ENCODE results near the gene UPK1B.

GRCh38 chr3:119160361-119160760, 13.0 kb upstream of the UPK1B start:
- TF ChIP-seq GTF2F1 (IDR thresholded peaks at IDR 0.05; ENCODE audit: low read depth, low read length) (no peak), ZNF639 (CRISPR knock-in tag; conservative IDR thresholded peaks at IDR 0.05 in 1 of 2, IDR thresholded peaks at IDR 0.05 in 1 of 2) (no peak), FOXP4 (CRISPR knock-in tag; IDR thresholded peaks at IDR 0.05; ENCODE audit: borderline replicate concordance) (no peak), RAD51 (IDR thresholded peaks at IDR 0.05; ENCODE audit: borderline replicate concordance, low read depth) (no peak), HMBOX1 (IDR thresholded peaks at IDR 0.05) (no peak), CUX1 (CRISPR knock-in tag; IDR thresholded peaks at IDR 0.05) (no peak), PURB (CRISPR knock-in tag; IDR thresholded peaks at IDR 0.05; ENCODE audit: low read depth) (no peak), CHD2 (IDR thresholded peaks at IDR 0.05; ENCODE audit: low read depth, low read length) (no peak)
